Neural progenitor cell (in vitro differentiated cells): ENCODE measurements around the gene CCM2.

Source experiments
- EZH2 ChIP-seq: fragments of 200-600 bp; sonication (generic); IDR thresholded peaks from 2 replicates; pipeline ENCODE4 v1.6.1; 2017; ENCODE audit warnings: antibody characterized with exemption, mild to moderate bottlenecking, moderate library complexity
- EZH2phosphoT487 ChIP-seq: fragments of 200-600 bp; sonication (generic); IDR thresholded peaks from 2 replicates; pipeline ENCODE4 v1.6.1; 2017; ENCODE audit warnings: antibody characterized with exemption
- TF ChIP-seq, protein P1 (sequence below): fragments of 200-600 bp; sonication (generic); IDR thresholded peaks from 2 replicates; pipeline ENCODE4 v1.5.1; 2017; ENCODE audit warnings: antibody characterized with exemption, mild to moderate bottlenecking

DNA sequence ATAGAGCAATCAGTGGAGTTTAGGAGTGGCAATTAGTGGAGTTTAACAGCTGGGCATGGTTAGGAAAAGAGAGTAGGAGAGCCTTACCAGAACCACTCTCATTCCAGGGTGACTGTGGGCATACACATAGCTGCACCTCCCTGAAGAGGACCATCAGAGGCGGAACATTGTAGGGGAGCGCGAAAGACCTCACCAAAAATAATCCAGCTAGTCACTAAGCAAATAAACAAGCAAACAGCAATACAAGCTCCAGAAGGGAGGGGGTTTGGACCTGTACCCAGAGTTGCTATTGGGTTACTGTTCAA lies 92.9 kb downstream of the CCM2 start:
- TF ChIP-seq, protein P1, sequence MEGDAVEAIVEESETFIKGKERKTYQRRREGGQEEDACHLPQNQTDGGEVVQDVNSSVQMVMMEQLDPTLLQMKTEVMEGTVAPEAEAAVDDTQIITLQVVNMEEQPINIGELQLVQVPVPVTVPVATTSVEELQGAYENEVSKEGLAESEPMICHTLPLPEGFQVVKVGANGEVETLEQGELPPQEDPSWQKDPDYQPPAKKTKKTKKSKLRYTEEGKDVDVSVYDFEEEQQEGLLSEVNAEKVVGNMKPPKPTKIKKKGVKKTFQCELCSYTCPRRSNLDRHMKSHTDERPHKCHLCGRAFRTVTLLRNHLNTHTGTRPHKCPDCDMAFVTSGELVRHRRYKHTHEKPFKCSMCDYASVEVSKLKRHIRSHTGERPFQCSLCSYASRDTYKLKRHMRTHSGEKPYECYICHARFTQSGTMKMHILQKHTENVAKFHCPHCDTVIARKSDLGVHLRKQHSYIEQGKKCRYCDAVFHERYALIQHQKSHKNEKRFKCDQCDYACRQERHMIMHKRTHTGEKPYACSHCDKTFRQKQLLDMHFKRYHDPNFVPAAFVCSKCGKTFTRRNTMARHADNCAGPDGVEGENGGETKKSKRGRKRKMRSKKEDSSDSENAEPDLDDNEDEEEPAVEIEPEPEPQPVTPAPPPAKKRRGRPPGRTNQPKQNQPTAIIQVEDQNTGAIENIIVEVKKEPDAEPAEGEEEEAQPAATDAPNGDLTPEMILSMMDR = no peak
- TF ChIP-seq EZH2phosphoT487 (no peak), EZH2 (no peak)
